ENCODE results near the gene WDCP. TPM values are rescaled to one million over a fixed set of nuclear protein-coding genes. Genes with fewer than 3 reads are reported as not detected.

The WDCP gene
- total RNA-seq, 6 experiments from 2014 or later = 4.3 to 8.7 (median 5.5) TPM

- no peaks in the 10 kb centered on the region for H3K27me3 ChIP-seq
- TF ChIP-seq, protein P1, sequence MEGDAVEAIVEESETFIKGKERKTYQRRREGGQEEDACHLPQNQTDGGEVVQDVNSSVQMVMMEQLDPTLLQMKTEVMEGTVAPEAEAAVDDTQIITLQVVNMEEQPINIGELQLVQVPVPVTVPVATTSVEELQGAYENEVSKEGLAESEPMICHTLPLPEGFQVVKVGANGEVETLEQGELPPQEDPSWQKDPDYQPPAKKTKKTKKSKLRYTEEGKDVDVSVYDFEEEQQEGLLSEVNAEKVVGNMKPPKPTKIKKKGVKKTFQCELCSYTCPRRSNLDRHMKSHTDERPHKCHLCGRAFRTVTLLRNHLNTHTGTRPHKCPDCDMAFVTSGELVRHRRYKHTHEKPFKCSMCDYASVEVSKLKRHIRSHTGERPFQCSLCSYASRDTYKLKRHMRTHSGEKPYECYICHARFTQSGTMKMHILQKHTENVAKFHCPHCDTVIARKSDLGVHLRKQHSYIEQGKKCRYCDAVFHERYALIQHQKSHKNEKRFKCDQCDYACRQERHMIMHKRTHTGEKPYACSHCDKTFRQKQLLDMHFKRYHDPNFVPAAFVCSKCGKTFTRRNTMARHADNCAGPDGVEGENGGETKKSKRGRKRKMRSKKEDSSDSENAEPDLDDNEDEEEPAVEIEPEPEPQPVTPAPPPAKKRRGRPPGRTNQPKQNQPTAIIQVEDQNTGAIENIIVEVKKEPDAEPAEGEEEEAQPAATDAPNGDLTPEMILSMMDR (IDR thresholded peaks at IDR 0.05) = no peak
- TF ChIP-seq POLR2A (IDR thresholded peaks at IDR 0.05) = no peak
- no peaks in the 10 kb centered on the region for H3K9me3 ChIP-seq
- H3K4me1 ChIP-seq = peaks cover 0 to 6% (median 1%) of the 10 kb centered on the region in 4 donors
- DNase-seq (no peak), ATAC-seq (no peak)
- 98% methylated on average over 4 of the region's 4 CpGs for WGBS (ENCODE audit: insufficient coverage, low coverage, low lambda C conversion rate, missing lambda C conversion rate)
- intact Hi-C loops (cut with DNase I) = no loop called here
- peaks cover 0 to 23% (median 12%) of the 10 kb centered on the region in 4 donors for H3K36me3 ChIP-seq
- no peak overlapping the region for H3K27ac ChIP-seq
- no peak overlapping the region for H3K4me3 ChIP-seq
Observed at GRCh38 chr2:24072259-24072658, 25.1 kb upstream of the WDCP start.

GRCh38 chr2:24065341-24065740, 18.1 kb upstream of the WDCP start:
- DNase-seq = no peak
- TF ChIP-seq, protein P1 (IDR thresholded peaks at IDR 0.05) = no peak
- TF ChIP-seq POLR2A (IDR thresholded peaks at IDR 0.05) = no peak
- WGBS (ENCODE audit: insufficient coverage, low coverage, low lambda C conversion rate, missing lambda C conversion rate) = 77% methylated on average over 2 of the region's 2 CpGs
- Histone ChIP-seq H3K4me1 (no peaks in the 10 kb centered on the region), H3K4me3 (no peak overlapping the region), H3K9me3 (no peaks in the 10 kb centered on the region), H3K27me3 (no peaks in the 10 kb centered on the region), H3K27ac (no peak overlapping the region), H3K36me3 (peaks cover 0 to 29% (median 13%) of the 10 kb centered on the region in 4 donors)
- intact Hi-C loops (cut with DNase I) = no loop called here
- no peak for ATAC-seq

- DNase-seq = no peak
- Histone ChIP-seq H3K27me3 (no peaks in the 10 kb centered on the region), H3K9me3 (no peaks in the 10 kb centered on the region), H3K27ac (no peak overlapping the region), H3K36me3 (no peaks in the 10 kb centered on the region), H3K4me3 (no peak overlapping the region), H3K4me1 (no peaks in the 10 kb centered on the region)
- intact Hi-C loops (cut with DNase I) = no loop called here
- no peak for ATAC-seq
- no peak for TF ChIP-seq POLR2A (IDR thresholded peaks at IDR 0.05)
- TF ChIP-seq, protein P1 (IDR thresholded peaks at IDR 0.05) = no peak
- WGBS (ENCODE audit: insufficient coverage, low coverage, low lambda C conversion rate, missing lambda C conversion rate) = 88% methylated on average over 4 of the region's 4 CpGs
Observed at GRCh38 chr2:24058564-24059271, 11.5 kb upstream of the WDCP start.

- 96% methylated on average over 4 of the region's 6 CpGs for WGBS (ENCODE audit: insufficient coverage, low coverage, low lambda C conversion rate, missing lambda C conversion rate)
- Histone ChIP-seq H3K27ac (no peak overlapping the region), H3K36me3 (no peaks in the 10 kb centered on the region), H3K4me1 (peaks cover 0 to 15% (median 0%) of the 10 kb centered on the region in 4 donors), H3K9me3 (no peaks in the 10 kb centered on the region), H3K4me3 (no peak overlapping the region), H3K27me3 (no peaks in the 10 kb centered on the region)
- intact Hi-C loops (cut with DNase I) = no loop called here
- DNase-seq = no peak
- TF ChIP-seq POLR2A (IDR thresholded peaks at IDR 0.05) = no peak
- TF ChIP-seq, protein P1 (IDR thresholded peaks at IDR 0.05) = no peak
- ATAC-seq = no peak
Observed at GRCh38 chr2:24055750-24056149, 8.6 kb upstream of the WDCP start.

Data from right lobe of liver (tissue), 6 donors.